HG03432 (cell line): Measurements from ENCODE around the gene NBL1.

Experiments
- ATAC-seq: cut with Tn5 transposase; IDR thresholded peaks from one replicate; pipeline ENCODE4 v1.9.1; 2021; ENCODE audit warnings: mild to moderate bottlenecking, moderate library complexity; ENCODE audit not compliant: unreplicated experiment

Gene NBL1, protein sequence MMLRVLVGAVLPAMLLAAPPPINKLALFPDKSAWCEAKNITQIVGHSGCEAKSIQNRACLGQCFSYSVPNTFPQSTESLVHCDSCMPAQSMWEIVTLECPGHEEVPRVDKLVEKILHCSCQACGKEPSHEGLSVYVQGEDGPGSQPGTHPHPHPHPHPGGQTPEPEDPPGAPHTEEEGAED

DNA sequence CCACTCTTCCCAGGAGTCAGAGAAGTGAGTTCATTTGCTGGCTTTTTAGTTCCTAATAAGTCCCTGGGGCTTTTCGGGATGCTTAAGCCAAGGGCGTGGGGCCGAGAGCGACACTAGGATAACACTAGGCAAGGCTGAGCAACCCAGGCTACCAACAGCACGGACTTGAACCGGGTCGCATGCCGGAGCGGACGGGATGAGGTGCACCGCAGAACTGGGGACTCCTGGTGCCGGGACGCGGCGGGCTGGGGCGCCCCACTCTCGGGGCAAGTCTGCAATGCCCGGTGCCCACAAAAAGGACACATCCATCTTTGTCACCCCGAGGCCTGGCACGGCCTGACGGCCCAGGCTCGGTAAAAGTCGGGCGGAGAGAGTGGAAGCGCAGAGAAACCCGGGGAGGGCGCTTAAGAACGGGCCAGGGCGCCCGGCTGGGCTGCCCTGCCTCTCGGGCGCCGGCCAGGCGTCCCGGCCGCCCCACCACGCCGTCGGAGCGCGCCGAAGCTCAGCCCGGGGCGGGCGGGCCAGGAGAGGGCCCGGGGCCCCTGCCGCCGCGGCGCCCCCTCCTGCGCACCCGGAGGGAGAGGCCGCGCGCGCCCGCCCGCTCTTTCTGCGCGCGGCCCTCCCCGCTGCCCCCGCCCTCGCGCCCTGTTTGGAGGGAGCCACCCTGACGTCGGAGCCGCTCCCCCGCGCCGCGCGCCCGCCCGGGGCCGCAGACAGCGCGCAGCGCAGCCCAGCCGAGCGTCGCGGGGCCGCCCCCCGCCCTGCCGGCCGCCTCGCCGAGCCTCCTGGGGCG is at the start of gene NBL1:
TSS of gene NBL1 (plus strand) at position 710 of the 793 bp plus-strand sequence. CDS start 10,720 bp downstream, outside the sequence.
- peak; percentile 51 for ATAC-seq

DNA sequence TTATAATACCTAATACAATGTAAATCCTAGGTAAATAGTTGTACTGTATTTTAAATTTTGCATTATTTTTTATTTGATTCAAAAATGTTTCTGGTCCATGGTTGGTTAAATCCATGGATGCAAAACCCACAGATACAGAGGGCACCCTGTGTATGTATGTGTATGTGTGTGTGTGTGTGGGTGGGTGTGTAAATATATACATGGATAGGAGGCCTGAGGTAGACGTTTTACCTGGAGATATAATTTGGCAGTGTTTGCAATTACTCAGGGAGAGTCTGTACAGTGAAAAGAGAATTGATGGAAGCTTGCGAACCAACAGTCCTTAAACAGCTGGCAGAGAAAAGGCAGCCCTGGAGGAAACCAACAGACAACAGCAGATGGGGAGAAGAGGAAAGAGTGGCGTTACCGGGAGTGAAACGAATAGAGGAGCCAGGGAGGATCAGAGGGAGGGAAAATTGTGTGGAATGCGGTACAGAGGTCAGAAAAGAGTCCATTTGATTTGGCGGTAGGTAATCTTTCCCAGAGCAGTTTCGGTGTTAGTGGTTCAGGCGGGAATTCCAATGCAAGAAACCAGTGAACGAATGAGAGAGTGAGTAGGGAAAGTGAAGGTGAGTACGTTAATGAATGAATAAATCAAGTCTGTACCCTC is 47.9 kb upstream of the NBL1 start:
- peak; percentile 1 for ATAC-seq

DNA sequence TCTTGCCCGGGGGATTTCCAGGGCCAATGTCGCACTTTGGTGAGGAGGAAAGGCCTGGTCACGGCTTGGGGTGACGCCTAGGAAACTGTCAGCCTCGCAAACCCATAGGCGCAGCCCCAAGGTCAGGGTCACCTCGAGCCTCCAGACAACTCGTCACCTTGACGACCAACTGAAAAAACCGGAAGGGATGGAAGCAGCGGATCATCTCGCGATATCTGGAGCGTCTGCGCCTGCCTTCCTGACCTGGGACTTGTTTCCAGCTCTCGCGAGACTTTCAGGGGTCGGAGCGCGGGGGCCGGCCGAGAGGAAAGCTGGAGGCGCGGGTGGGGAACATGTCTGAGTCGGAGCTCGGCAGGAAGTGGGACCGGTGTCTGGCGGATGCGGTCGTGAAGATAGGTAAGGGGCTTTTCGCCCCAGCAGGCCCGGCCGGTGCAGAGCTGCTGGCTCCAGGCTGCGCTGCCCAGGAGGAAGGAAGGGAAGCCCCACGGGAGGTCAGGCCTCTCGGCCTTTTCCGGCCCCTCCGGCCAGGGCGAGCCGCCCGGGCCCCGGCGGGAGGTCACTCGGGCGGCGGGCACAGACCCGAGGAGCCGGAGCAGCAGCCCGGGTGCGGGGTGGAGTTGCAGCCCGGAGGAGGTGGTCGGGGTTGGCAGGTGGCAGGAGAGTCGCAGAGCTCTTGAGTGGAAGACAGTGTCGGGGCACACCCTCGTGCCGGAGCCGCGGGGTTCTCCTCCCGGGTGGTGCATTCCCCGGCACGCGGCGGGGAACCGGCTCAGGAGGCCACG is 47.2 kb upstream of the NBL1 start:
- ATAC-seq: peak; percentile 87

DNA sequence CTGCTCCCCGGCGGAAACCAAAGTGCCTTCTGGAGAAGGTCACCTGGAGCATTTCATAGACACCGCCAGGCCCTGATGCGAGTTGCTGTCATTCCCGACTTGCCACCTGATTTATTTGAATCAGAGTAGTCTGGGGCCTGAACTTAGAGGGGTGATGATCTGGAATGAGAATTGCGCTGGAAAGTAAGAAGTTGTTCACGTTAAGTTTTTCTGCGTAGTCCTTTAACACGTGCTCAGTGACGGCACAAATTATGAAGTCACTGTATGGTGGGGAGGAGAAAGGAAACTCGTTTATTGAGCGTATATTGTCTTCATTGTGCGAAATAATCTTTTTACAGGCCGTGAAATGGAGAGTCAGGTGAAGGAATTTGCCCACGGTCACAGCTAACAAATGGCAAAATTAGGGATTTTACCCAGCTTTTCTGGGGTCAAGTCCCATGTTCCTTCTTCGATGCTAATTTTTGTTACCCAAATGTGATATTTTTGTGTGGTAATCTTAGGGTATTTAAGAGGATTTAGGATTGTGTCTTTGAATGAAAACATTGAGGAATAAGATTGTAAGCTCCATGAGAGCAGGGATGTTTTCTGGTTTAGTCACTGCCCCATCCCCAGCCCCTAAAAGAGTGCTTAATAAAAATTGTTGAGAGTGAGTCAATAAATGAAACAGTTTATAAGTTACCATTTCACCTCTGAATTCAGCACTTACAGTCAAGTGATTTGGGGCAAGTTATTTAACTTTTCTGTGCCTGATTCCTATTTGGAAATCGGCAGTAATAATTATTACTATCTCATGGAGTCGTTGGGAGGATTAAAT is 46.4 kb upstream of the NBL1 start:
- ATAC-seq: no peak

DNA sequence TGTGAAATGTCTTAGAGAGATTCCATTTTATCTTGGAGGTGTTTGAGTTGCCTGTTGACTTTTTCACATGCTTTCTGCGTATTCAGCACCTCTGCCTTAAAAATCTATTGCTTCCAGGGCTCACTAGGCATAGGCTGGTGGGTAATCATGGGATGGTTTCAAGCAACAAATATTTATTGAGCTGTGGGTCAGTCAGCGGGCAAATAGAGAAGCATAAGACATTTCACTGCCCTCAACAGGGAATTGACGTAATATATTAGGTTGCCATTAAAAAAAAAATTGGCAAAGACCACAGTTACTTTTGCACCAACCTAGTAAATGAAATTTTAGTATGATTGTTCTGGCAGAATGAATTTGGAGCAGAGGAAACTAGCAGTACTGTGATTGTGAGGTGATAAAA is 44.3 kb upstream of the NBL1 start:
- ATAC-seq: no peak

DNA sequence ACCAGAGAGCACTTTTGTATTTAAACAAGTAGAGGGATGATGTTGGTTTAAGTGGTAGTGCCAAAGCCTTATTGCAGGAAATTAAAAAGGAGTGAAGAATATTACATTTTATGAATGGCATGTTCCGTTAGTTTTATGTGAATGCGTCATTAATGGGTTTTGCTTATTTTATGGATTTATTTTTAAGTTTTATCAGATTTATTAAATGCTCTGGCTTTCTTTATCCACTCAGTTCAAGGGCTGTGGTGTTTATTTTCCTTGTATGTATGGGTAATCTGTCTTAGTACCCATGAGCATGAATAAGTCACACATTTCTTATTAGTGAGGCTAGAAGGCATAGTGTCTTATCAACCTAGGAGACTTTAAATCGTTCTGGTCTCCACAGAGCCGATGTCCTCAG is 41.6 kb upstream of the NBL1 start:
- ATAC-seq: no peak

DNA sequence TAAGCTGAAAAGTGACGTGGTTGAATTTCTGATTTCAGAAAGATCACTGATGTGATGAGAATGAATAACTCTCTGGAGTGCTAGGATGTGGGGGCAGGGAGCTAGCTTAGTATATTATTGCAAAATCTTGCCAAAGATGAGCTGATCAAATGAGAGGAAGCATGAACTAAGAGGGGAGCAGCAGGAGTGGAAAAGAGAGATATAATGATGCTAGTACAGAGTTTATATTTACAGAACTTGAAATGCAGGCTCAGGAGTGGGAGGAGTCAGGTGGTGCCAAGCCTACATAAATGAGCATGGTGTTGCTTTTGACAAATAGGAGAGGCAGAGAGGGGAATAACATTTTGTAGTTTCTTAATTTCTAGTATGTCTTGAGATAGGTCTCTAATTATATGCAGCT is 38.1 kb upstream of the NBL1 start:
- no peak for ATAC-seq

DNA sequence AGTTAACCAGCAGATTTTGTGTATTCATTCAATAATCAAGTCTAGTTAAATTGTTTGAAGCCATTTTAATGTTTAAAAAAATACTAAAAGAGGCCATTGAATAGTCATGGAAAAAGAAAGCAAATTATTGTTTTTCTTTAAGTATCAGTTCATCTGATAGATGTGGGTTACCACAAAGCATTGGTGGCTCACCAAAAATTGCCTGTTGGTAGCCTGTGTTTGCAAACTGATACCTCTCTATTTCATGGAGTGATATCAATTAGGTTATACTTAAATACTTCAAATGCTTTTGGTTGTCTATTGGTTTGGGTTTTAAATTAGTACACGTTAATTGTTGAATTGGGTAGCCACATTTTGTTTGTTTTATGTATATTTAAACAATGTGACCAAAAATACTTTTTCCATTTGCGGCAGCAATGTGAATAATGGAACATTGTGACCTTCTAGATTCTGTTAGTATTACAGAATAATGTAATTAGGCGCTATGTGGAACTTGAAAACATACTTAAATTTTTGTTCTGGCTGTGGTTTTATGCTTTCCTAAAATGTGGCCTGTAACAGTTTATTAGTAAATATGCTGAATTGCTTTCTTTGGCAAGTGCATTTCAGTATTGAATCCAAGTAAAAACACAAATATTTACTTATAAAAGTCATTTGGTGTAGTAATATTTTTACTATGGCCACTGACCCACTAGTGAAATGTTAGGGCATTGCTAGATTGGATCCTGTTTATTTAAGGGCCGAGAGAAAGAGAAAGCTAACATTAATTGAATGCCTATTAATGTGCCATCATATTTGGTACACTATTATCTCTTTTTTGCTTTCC is 37.1 kb upstream of the NBL1 start:
- ATAC-seq: no peak

DNA sequence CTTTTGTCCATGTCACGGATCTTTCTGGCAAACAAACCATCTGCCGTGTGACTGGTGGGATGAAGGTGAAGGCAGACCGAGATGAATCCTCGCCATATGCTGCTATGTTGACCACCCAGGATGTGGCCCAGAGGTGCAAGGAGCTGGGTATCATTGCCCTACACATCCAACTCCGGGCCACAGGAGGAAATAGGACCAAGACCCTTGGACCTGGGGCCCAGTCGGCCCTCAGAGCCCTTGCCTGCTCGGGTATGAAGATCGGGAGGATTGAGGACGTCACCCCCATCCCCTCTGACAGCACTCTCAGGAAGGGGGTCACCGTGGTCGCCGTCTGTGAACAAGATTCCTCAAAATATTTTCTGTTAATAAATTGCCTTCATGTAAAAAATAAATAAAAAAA is 35.9 kb upstream of the NBL1 start:
- ATAC-seq: no peak

DNA sequence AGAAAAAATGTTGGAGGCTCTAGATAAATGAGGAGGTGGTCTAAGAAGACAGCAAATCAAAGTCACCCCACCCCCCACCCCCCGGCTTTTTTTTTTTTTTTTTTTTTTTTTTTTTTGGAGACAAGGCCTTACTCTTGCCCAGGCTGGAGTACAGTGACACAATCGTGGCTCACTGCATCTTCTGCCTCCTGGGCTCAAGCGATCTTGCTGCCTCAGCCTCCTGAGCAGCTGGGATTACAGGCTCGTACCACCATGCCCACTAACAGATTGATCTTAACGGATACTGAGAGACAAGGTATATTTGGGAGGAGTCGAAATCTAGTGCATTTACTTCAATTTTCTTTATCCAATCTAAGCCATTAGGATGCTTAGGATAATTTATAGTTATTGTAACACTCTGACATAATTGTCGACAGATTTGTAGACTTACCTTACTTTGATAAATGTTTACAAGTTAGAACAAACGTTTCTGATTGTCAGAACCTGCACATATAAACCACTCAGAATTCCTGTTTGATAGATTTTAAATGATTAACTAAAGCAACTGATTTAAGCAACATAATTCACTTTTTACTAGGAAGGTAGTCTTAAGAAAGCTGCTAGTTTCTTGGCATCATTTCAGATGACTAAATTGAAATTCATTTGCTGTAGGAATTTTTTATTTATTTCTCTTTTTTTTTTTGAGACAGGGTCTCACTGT is 33.7 kb upstream of the NBL1 start:
- ATAC-seq: no peak

DNA sequence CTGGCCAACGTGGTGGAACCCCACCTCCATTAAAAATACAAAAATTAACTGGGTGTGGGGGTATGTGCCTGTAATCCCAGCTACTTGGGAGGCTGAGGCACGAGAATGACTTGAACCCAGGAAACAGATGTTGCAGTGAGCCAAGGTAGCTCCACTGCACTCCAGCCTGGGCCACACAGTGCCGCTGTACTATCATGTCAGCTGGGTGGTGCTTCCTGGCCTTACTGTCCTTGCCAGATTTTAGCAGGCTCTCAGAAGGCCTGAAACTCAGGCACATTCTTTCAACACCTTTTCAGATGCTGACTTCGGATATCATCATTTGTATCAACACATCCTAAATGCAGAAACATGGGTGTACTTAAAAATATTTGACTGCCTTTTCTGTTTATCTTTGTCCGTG is 31.6 kb upstream of the NBL1 start:
- ATAC-seq: no peak

DNA sequence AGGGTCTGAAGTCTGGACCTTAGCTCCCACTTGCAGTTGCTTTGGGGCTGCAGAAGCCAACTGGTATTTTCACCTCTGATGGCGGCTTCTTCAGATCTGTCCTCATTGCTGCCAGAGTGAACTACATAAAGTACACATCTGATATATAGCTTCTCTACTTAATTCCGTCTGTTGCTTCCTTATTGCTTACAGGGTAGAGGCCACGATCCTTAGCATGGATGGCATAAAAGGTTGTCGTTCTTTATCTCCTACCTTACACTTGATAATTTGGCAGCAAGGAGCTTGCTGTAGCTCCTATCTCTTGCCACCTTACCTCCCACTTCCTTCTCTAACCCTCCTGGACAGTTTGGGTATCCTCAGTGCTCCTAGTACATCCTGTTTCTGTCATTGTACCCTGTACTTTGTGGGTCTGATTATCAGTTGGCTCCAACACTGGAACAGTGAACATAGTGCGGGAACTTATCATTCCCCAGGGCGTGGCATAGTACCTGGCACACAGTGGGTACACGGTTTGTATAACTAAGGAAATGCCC is 30.9 kb upstream of the NBL1 start:
- ATAC-seq: no peak

DNA sequence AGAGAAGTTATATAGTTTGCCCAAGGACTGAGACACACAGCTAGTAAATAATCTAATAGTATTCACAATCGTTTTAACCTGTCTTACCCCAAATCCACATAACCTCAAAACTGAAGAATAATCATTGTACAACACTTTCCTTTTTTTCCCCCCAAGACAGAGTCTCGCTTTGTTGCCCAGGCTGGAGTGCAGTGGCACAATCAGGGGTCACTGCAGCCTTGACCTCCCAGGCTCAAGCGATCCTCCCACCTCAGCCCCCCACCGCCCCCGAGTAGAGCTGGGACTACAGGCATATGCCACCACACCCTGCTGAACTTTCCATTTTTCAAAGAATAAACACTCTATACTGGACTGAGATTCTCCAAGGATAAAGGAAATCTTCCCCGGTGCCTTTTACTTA is 28.7 kb upstream of the NBL1 start:
- no peak for ATAC-seq

DNA sequence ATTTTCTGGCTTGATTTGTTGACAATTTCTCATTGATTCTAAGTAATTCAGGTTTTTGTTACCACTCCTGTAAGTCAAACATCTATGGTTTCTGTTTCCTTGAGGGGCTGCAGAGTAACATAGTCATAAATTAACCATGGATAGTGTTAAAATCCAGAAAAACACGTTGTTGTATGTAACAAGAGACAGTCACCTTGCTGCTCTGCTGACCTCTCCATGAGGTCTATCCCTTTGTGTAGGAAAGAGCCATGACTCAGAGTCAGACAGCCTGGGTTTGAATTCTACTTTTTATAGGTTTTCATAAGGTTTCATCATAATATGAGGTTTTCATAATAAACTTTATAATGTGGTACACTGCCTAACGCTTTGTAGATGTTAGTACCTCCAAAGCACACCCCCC is 27.6 kb upstream of the NBL1 start:
- ATAC-seq: no peak

DNA sequence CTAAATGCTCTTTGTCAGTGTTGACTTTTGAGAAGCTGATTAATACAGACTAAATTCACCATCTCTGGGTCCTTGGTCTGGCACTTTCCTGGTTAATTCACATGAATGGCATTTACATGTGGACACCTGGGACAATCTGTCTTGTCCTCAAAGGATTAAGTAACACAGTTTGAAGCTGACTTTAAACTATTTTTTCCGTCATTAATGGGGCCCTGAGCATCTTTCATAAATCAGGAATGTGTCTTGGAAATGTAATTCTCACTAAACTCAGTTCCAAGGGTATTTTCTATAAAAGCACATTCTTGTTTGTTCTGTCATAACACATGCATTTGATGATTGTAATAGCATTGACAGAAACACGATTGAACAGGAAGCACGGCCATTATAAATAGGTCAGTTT is 26.7 kb upstream of the NBL1 start:
- ATAC-seq: no peak

DNA sequence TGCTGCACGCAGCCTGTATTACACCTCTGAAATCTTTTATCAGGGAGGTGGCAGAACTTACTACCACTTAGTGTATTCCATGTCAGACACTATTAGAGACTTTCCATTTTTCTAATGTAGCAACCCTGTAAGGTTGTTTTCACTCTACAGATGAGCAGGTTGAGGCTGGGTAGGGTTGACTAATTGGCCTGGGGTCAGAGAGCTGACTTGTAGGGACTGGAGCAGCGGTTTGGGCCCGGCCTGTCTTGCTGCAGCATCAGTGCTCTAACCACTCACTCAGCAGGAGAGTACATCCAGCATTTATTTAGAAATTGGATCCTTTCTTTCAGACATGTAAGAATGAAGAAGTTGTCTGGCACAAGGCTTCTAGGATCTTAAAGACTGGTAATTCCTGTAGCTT is 25.7 kb upstream of the NBL1 start:
- no peak for ATAC-seq

DNA sequence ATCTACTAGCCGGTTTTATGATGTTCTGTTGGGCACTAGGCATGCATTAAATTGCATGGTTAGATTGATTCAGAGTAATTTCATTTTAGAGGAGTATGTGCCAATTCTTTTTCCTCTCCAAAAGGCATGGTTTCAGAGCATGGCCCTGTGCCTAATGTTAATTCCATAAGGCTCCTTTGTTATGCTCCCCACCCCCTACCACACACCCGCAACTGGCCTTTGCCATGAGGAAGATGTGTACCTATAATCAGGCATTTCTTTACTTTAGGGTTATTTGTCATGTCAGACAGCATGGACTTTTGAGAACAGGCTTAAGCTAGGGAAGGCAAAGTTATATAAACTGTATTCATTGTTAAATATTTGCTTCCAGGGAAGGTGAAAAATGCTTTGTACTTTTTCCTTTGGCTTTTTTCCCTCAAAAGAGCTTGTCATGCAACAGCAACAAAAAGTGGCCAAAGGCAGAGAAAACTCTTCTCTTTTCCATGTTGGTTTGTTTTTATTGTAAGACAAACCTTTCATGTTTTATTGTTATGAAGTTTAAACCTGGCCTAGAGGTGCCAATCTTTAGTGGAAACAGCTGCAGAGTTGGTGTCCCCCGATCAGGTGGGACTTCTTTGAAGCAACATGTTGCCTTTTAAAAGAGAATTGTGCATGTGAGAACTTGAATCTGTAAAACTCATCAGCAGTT is 24.3 kb upstream of the NBL1 start:
- ATAC-seq: no peak

DNA sequence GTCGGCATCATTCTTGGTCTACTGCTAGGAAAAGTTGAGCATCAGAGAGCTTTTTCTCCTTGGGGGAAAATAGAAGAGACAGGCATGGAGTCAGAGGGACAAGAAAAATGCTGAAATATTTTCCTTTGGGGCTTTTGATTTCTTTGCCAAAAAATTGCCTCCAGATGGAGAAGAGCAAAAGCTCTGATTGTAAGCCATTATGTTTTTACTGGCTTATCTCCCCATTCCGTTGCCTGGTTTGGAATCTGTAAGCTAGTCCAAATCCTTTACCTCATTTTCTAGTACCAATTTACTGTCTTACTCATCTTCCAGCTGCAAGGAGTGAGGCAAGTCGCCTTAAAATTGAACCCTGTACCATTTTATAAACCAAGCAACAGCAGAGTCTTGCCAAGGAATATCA is 23.3 kb upstream of the NBL1 start:
- no peak for ATAC-seq
